ENCODE results near the gene NLGN2.

Gene NLGN2

GRCh38 chr17:7439462-7440112, 31.9 kb downstream of the NLGN2 start, which contains the start of gene FGF11:
Gene FGF11, plus strand, starts transcription at chr17:7439512. Its CDS starts 109 bp downstream, at chr17:7439621.
- DNase-seq (ENCODE audit: insufficient read length, low spot score) (no peak), FAIRE-seq (peak; percentile 41)
- TF ChIP-seq PAX5 (IDR thresholded peaks at IDR 0.05; ENCODE audit: insufficient read depth, low read length, severe bottlenecking) (no peak), SPI1 (IDR thresholded peaks at IDR 0.05; ENCODE audit: low read depth, low read length) (no peak), POLR2AphosphoS5 (IDR thresholded peaks at IDR 0.05; ENCODE audit: low read depth, low read length) (no peak), POLR2A (IDR thresholded peaks at IDR 0.05; ENCODE audit: low read depth, low read length) (no peak), TAF1 (IDR thresholded peaks at IDR 0.05; ENCODE audit: low read depth, low read length) (no peak; the same call in 1 of the 2 replicates), POU2F2 (IDR thresholded peaks at IDR 0.05; ENCODE audit: low read depth, low read length) (no peak)

GRCh38 chr17:7440113-7440833, 32.6 kb downstream of the NLGN2 start:
- no peak for TF ChIP-seq PAX5 (IDR thresholded peaks at IDR 0.05; ENCODE audit: insufficient read depth, low read length, severe bottlenecking)
- TF ChIP-seq POLR2A (IDR thresholded peaks at IDR 0.05; ENCODE audit: low read depth, low read length) = no peak
- no peak; the same call in 1 of the 2 replicates for TF ChIP-seq TAF1 (IDR thresholded peaks at IDR 0.05; ENCODE audit: low read depth, low read length)
- no peak for TF ChIP-seq POU2F2 (IDR thresholded peaks at IDR 0.05; ENCODE audit: low read depth, low read length)
- TF ChIP-seq SPI1 (IDR thresholded peaks at IDR 0.05; ENCODE audit: low read depth, low read length) = no peak
- FAIRE-seq (peak; percentile 90), DNase-seq (ENCODE audit: insufficient read length, low spot score) (no peak)

GRCh38 chr17:7440834-7441195, 33.2 kb downstream of the NLGN2 start:
- DNase-seq (ENCODE audit: insufficient read length, low spot score) (no peak), FAIRE-seq (no peak)
- no peak for TF ChIP-seq PAX5 (IDR thresholded peaks at IDR 0.05; ENCODE audit: insufficient read depth, low read length, severe bottlenecking)
- peak; percentile 36; the same call in 1 of the 2 replicates for TF ChIP-seq POU2F2 (IDR thresholded peaks at IDR 0.05; ENCODE audit: low read depth, low read length)
- peak; percentile 38 for TF ChIP-seq TAF1 (IDR thresholded peaks at IDR 0.05; ENCODE audit: low read depth, low read length)

- FAIRE-seq (no peak), DNase-seq (ENCODE audit: insufficient read length, low spot score) (no peak)
- no peak for TF ChIP-seq SPI1 (IDR thresholded peaks at IDR 0.05; ENCODE audit: low read depth, low read length)
- no peak for TF ChIP-seq POLR2AphosphoS5 (IDR thresholded peaks at IDR 0.05; ENCODE audit: low read depth, low read length)
- TF ChIP-seq POLR2A (IDR thresholded peaks at IDR 0.05; ENCODE audit: low read depth, low read length) = no peak
- no peak for TF ChIP-seq PAX5 (IDR thresholded peaks at IDR 0.05; ENCODE audit: insufficient read depth, low read length, severe bottlenecking)
- no peak for TF ChIP-seq TAF1 (IDR thresholded peaks at IDR 0.05; ENCODE audit: low read depth, low read length)
- no peak for TF ChIP-seq POU2F2 (IDR thresholded peaks at IDR 0.05; ENCODE audit: low read depth, low read length)
Observed at GRCh38 chr17:7441266-7441665, 33.6 kb downstream of the NLGN2 start.

GRCh38 chr17:7442142-7442541, 34.5 kb downstream of the NLGN2 start:
- TF ChIP-seq SPI1 (IDR thresholded peaks at IDR 0.05; ENCODE audit: low read depth, low read length) (no peak), POLR2A (IDR thresholded peaks at IDR 0.05; ENCODE audit: low read depth, low read length) (no peak), TAF1 (IDR thresholded peaks at IDR 0.05; ENCODE audit: low read depth, low read length) (no peak), POU2F2 (IDR thresholded peaks at IDR 0.05; ENCODE audit: low read depth, low read length) (no peak), POLR2AphosphoS5 (IDR thresholded peaks at IDR 0.05; ENCODE audit: low read depth, low read length) (no peak), PAX5 (IDR thresholded peaks at IDR 0.05; ENCODE audit: insufficient read depth, low read length, severe bottlenecking) (no peak)
- no peak for FAIRE-seq

GRCh38 chr17:7443499-7444485, 36.1 kb downstream of the NLGN2 start:
- DNase-seq (ENCODE audit: insufficient read length, low spot score) = no peak
- TF ChIP-seq POLR2AphosphoS5 (IDR thresholded peaks at IDR 0.05; ENCODE audit: low read depth, low read length) (no peak), POLR2A (IDR thresholded peaks at IDR 0.05; ENCODE audit: low read depth, low read length) (no peak), SPI1 (IDR thresholded peaks at IDR 0.05; ENCODE audit: low read depth, low read length) (no peak), TAF1 (IDR thresholded peaks at IDR 0.05; ENCODE audit: low read depth, low read length) (no peak), POU2F2 (IDR thresholded peaks at IDR 0.05; ENCODE audit: low read depth, low read length) (no peak), PAX5 (IDR thresholded peaks at IDR 0.05; ENCODE audit: insufficient read depth, low read length, severe bottlenecking) (no peak)
- FAIRE-seq = no peak

More at GRCh38 chr17:7442142-7442541, 34.5 kb downstream of the NLGN2 start:
- no peak for DNase-seq (ENCODE audit: insufficient read length, low spot score)

- no peak for DNase-seq (ENCODE audit: insufficient read length, low spot score)
- FAIRE-seq = peak; percentile 84
- no peak for TF ChIP-seq TAF1 (IDR thresholded peaks at IDR 0.05; ENCODE audit: low read depth, low read length)
- no peak for TF ChIP-seq POLR2AphosphoS5 (IDR thresholded peaks at IDR 0.05; ENCODE audit: low read depth, low read length)
- TF ChIP-seq POLR2A (IDR thresholded peaks at IDR 0.05; ENCODE audit: low read depth, low read length) = no peak
- no peak for TF ChIP-seq SPI1 (IDR thresholded peaks at IDR 0.05; ENCODE audit: low read depth, low read length)
- TF ChIP-seq POU2F2 (IDR thresholded peaks at IDR 0.05; ENCODE audit: low read depth, low read length) = no peak
Observed at GRCh38 chr17:7444682-7445618, 37.3 kb downstream of the NLGN2 start, which contains the start of gene CHRNB1. Gene CHRNB1, plus strand, starts transcription at chr17:7445061. Its CDS starts 67 bp downstream, at chr17:7445128.

GRCh38 chr17:7445619-7445968, 37.9 kb downstream of the NLGN2 start:
- TF ChIP-seq SPI1 (IDR thresholded peaks at IDR 0.05; ENCODE audit: low read depth, low read length) = no peak
- no peak for TF ChIP-seq PAX5 (IDR thresholded peaks at IDR 0.05; ENCODE audit: insufficient read depth, low read length, severe bottlenecking)
- TF ChIP-seq TAF1 (IDR thresholded peaks at IDR 0.05; ENCODE audit: low read depth, low read length) = no peak
- TF ChIP-seq POLR2AphosphoS5 (IDR thresholded peaks at IDR 0.05; ENCODE audit: low read depth, low read length) = no peak
- DNase-seq (ENCODE audit: insufficient read length, low spot score) (no peak), FAIRE-seq (peak; percentile 85)
